T-cell (primary cell): Measurements from ENCODE around the gene NR5A1. TPM values are rescaled to one million over a fixed set of nuclear protein-coding genes. Genes with fewer than 3 reads are reported as not detected.

Experiments
- ATAC-seq, 4 experiments: fragments of 200-7000 bp in 3 of 4; fragments of 150-1000 bp in 1 of 4; cut with Tn5 transposase; replicated peaks in 1 of 4; 1 replicate in 3 of 4; 2 replicates in 1 of 4; pipeline ENCODE4 v1.10.0; 2021; ENCODE audit warnings: moderate library complexity in 3 of 4, mild to moderate bottlenecking in 2 of 4, moderate number of reproducible peaks in 1 of 4
- CTCF ChIA-PET, 2 donors: fragments of 300-600 bp; sonication (Branson Sonifier 250); formaldehyde crosslinking; loops; one replicate each; lab custom pipeline; 2022; ENCODE audit warnings: antibody characterized with exemption in 2 of 2; lab: Charles Lee
- POLR2A ChIA-PET, 2 donors: fragments of 300-600 bp; sonication (Branson Sonifier 250); formaldehyde crosslinking; loops; one replicate each; lab custom pipeline; 2022; ENCODE audit warnings: antibody characterized with exemption in 2 of 2; lab: Charles Lee
- DNase-seq, 35 experiments: peaks; one replicate each; pipeline versions ENCODE4 v3.0.0 to v3.0.0-alpha.2; 2013 to 2023
- H3K27ac ChIP-seq: one replicate; pipeline ENCODE4 v1.5.1; 2013; ENCODE audit warnings: low read length
- H3K27me3 ChIP-seq, 2 experiments: replicated peaks in 1 of 2; 1 replicate in 1 of 2; 2 replicates in 1 of 2; pipeline versions ENCODE4 v1.6.1 to v1.7.0; 2013; ENCODE audit warnings: low read length in 1 of 2, mixed read lengths in 1 of 2; ENCODE audit not compliant: control insufficient read depth in 2 of 2, insufficient read depth in 2 of 2; ENCODE audit errors: extremely low read depth in 1 of 2
- H3K36me3 ChIP-seq, 2 donors: 1 replicate in 1 of 2; 2 replicates in 1 of 2; pipeline versions ENCODE4 v1.6.1 to v1.7.0; 2013; ENCODE audit warnings: low read length in 1 of 2; ENCODE audit not compliant: control insufficient read depth in 2 of 2, insufficient read depth in 1 of 2; ENCODE audit errors: extremely low read depth in 1 of 2
- H3K4me1 ChIP-seq, 2 experiments: 1 replicate in 1 of 2; 2 replicates in 1 of 2; pipeline versions ENCODE4 v1.6.1 to v1.7.0; 2013; ENCODE audit warnings: low read length in 2 of 2, mixed read lengths in 1 of 2; ENCODE audit not compliant: insufficient read depth in 2 of 2, control insufficient read depth in 1 of 2; ENCODE audit errors: extremely low read depth in 1 of 2
- H3K4me3 ChIP-seq, 2 donors: 1 replicate in 1 of 2; 2 replicates in 1 of 2; pipeline versions ENCODE4 v1.5.1 to v1.7.0; 2013; ENCODE audit warnings: mild to moderate bottlenecking in 2 of 2, low read length in 1 of 2, moderate library complexity in 1 of 2; ENCODE audit not compliant: control insufficient read depth in 1 of 2; ENCODE audit errors: extremely low read depth in 1 of 2
- H3K9me3 ChIP-seq: 2 replicates; pipeline ENCODE4 v1.7.0; 2013
- H3K27ac Mint-ChIP-seq, 2 donors: one replicate each; pipeline ENCODE4 v1.8.0; 2020 to 2021; ENCODE audit warnings: mild to moderate bottlenecking in 2 of 2, mixed read lengths in 2 of 2
- H3K27me3 Mint-ChIP-seq, 2 donors: one replicate each; pipeline ENCODE4 v1.8.0; 2021 to 2022; ENCODE audit warnings: mixed read lengths in 2 of 2
- H3K36me3 Mint-ChIP-seq: one replicate; pipeline ENCODE4 v1.8.0; 2021; ENCODE audit warnings: mixed read lengths
- H3K4me1 Mint-ChIP-seq, 3 donors: one replicate each; pipeline ENCODE4 v1.8.0; 2020 to 2022; ENCODE audit warnings: mixed read lengths in 3 of 3, mild to moderate bottlenecking in 1 of 3
- H3K4me3 Mint-ChIP-seq, 3 donors: one replicate each; pipeline ENCODE4 v1.8.0; 2020 to 2022; ENCODE audit warnings: mild to moderate bottlenecking in 3 of 3, mixed read lengths in 3 of 3, moderate library complexity in 3 of 3
- H3K9me3 Mint-ChIP-seq, 3 donors: one replicate each; pipeline ENCODE4 v1.8.0; 2020 to 2022; ENCODE audit warnings: mixed read lengths in 3 of 3
- WGBS: methylation state at CpG from one replicate; pipeline ENCODE4 v1.1.5; 2013; ENCODE audit warnings: missing lambda C conversion rate; ENCODE audit not compliant: insufficient coverage; 5-methylcytosine and 5-hydroxymethylcytosine counted together
- total RNA-seq, 35 experiments: library from RNA in 6 of 35; stranded (reverse) in 6 of 35; fragments of 120-200 nt in 1 of 35; gene quantifications; one replicate each; pipeline versions ENCODE4 v1.2.1 to v1.2.4 and lab custom pipeline; 2013 to 2026

Gene NR5A1
- total RNA-seq, 5 donors from 2014 or later (not counting 1 experiment from before 2014, with no cell fraction given): 0.19 to 0.30 (median 0.29) TPM; not detected in 2

GRCh38 chr9:124470306-124470705 lies 36.9 kb downstream of the NR5A1 start:
- no peaks in the 10 kb centered on the region for H3K4me1 ChIP-seq
- no peaks in the 10 kb centered on the region for H3K36me3 Mint-ChIP-seq
- no peak overlapping the region for H3K4me3 ChIP-seq
- WGBS: 83% methylated on average over 12 of the region's 13 CpGs
- CTCF ChIA-PET: no interaction called here
- DNase-seq: no peak
- POLR2A ChIA-PET: no interaction called here
- H3K4me3 Mint-ChIP-seq: no peak overlapping the region
- no peak overlapping the region for H3K27ac Mint-ChIP-seq
- H3K9me3 Mint-ChIP-seq: no peaks in the 10 kb centered on the region
- no peaks in the 10 kb centered on the region for H3K9me3 ChIP-seq
- ATAC-seq: no peak
- H3K27me3 ChIP-seq: peaks cover 0 to 52% of the 10 kb centered on the region in 2 experiments
- no peaks in the 10 kb centered on the region for H3K4me1 Mint-ChIP-seq
- H3K27ac ChIP-seq: no peak overlapping the region
- H3K36me3 ChIP-seq: no peaks in the 10 kb centered on the region
- peaks cover 9 to 27% of the 10 kb centered on the region in 2 donors for H3K27me3 Mint-ChIP-seq

- peaks cover 10 to 21% of the 10 kb centered on the region in 2 donors for H3K27me3 Mint-ChIP-seq
- no peak overlapping the region for H3K27ac ChIP-seq
- H3K27ac Mint-ChIP-seq: no peak overlapping the region
- no peak overlapping the region for H3K4me3 Mint-ChIP-seq
- no peak overlapping the region for H3K4me3 ChIP-seq
- H3K9me3 Mint-ChIP-seq: no peaks in the 10 kb centered on the region
- DNase-seq: no peak
- no peaks in the 10 kb centered on the region for H3K4me1 ChIP-seq
- ATAC-seq: no peak
- H3K27me3 ChIP-seq: peaks cover 0 to 52% of the 10 kb centered on the region in 2 experiments
- no peaks in the 10 kb centered on the region for H3K4me1 Mint-ChIP-seq
- WGBS: 66% methylated on average over 24 of the region's 28 CpGs
- ChIA-PET CTCF (no interaction called here), POLR2A (no interaction called here)
- H3K9me3 ChIP-seq: no peaks in the 10 kb centered on the region
- no peaks in the 10 kb centered on the region for H3K36me3 Mint-ChIP-seq
- no peaks in the 10 kb centered on the region for H3K36me3 ChIP-seq
Observed at GRCh38 chr9:124469011-124469832, 38.0 kb downstream of the NR5A1 start.

- peaks cover 0 to 51% of the 10 kb centered on the region in 2 experiments for H3K27me3 ChIP-seq
- DNase-seq: no peak
- Mint-ChIP-seq H3K9me3 (peaks cover 0 to 4% (median 0%) of the 10 kb centered on the region in 3 donors), H3K27ac (no peak overlapping the region), H3K4me3 (no peak overlapping the region), H3K27me3 (peaks cover 10 to 17% of the 10 kb centered on the region in 2 donors), H3K36me3 (no peaks in the 10 kb centered on the region), H3K4me1 (no peaks in the 10 kb centered on the region)
- H3K4me1 ChIP-seq: no peaks in the 10 kb centered on the region
- H3K4me3 ChIP-seq: no peak overlapping the region
- H3K27ac ChIP-seq: no peak overlapping the region
- ChIA-PET CTCF (no interaction called here), POLR2A (no interaction called here)
- H3K36me3 ChIP-seq: no peaks in the 10 kb centered on the region
- 68% methylated on average over 11 of the region's 19 CpGs for WGBS
- ATAC-seq: no peak
- no peaks in the 10 kb centered on the region for H3K9me3 ChIP-seq
Observed at GRCh38 chr9:124468061-124468740, 39.0 kb downstream of the NR5A1 start.

- no peak overlapping the region for H3K27ac Mint-ChIP-seq
- no peaks in the 10 kb centered on the region for H3K36me3 ChIP-seq
- peaks cover 0 to 8% (median 0%) of the 10 kb centered on the region in 3 donors for H3K9me3 Mint-ChIP-seq
- H3K4me3 ChIP-seq: no peak overlapping the region
- WGBS: 91% methylated on average over 9 of the region's 17 CpGs
- no peak overlapping the region for H3K27ac ChIP-seq
- ChIA-PET POLR2A (no interaction called here), CTCF (no interaction called here)
- H3K9me3 ChIP-seq: no peaks in the 10 kb centered on the region
- DNase-seq (no peak), ATAC-seq (no peak)
- H3K4me1 Mint-ChIP-seq: no peaks in the 10 kb centered on the region
- no peaks in the 10 kb centered on the region for H3K4me1 ChIP-seq
- peaks cover 5 to 11% of the 10 kb centered on the region in 2 donors for H3K27me3 Mint-ChIP-seq
- no peaks in the 10 kb centered on the region for H3K36me3 Mint-ChIP-seq
- H3K27me3 ChIP-seq: peaks cover 0 to 47% of the 10 kb centered on the region in 2 experiments
- no peak overlapping the region for H3K4me3 Mint-ChIP-seq
Observed at GRCh38 chr9:124467410-124468060, 39.7 kb downstream of the NR5A1 start.

GRCh38 chr9:124465736-124466135 lies 41.5 kb downstream of the NR5A1 start:
- Histone ChIP-seq H3K4me1 (no peaks in the 10 kb centered on the region), H3K27ac (no peak overlapping the region), H3K9me3 (no peaks in the 10 kb centered on the region), H3K4me3 (no peak overlapping the region), H3K27me3 (peaks cover 0 to 38% of the 10 kb centered on the region in 2 experiments), H3K36me3 (no peaks in the 10 kb centered on the region)
- Mint-ChIP-seq H3K9me3 (peaks cover 0 to 8% (median 1%) of the 10 kb centered on the region in 3 donors), H3K4me1 (no peaks in the 10 kb centered on the region), H3K36me3 (no peaks in the 10 kb centered on the region), H3K4me3 (no peak overlapping the region), H3K27me3 (peaks cover 5 to 10% of the 10 kb centered on the region in 2 donors), H3K27ac (no peak overlapping the region)
- DNase-seq (no peak), ATAC-seq (no peak)
- CTCF ChIA-PET: no interaction called here
- POLR2A ChIA-PET: no interaction called here
- WGBS: 81% methylated on average over 3 of the region's 3 CpGs

GRCh38 chr9:124462739-124463138 lies 44.5 kb downstream of the NR5A1 start:
- H3K27me3 Mint-ChIP-seq: peaks cover 4 to 5% of the 10 kb centered on the region in 2 donors
- H3K4me1 ChIP-seq: no peaks in the 10 kb centered on the region
- CTCF ChIA-PET: no interaction called here
- peaks cover 0 to 21% of the 10 kb centered on the region in 2 experiments for H3K27me3 ChIP-seq
- H3K4me3 ChIP-seq: no peak overlapping the region
- H3K4me1 Mint-ChIP-seq: no peaks in the 10 kb centered on the region
- H3K36me3 Mint-ChIP-seq: no peaks in the 10 kb centered on the region
- POLR2A ChIA-PET: no interaction called here
- no peaks in the 10 kb centered on the region for H3K9me3 ChIP-seq
- no peak overlapping the region for H3K27ac Mint-ChIP-seq
- ATAC-seq: no peak
- no peaks in the 10 kb centered on the region for H3K36me3 ChIP-seq
- peaks cover 0 to 12% (median 6%) of the 10 kb centered on the region in 3 donors for H3K9me3 Mint-ChIP-seq
- H3K4me3 Mint-ChIP-seq: no peak overlapping the region
- no CpG with 5 or more reads among the region's 1 CpG for WGBS
- DNase-seq: no peak
- no peak overlapping the region for H3K27ac ChIP-seq
